GM18499 (cell line): ENCODE measurements around the gene PLG.
"Not testable (repeated sequence)": the region's sequence is repeated elsewhere in the genome, so short reads cannot be mapped to it uniquely, and the experiment has no call there.

Experiments
- ATAC-seq: cut with Tn5 transposase; IDR thresholded peaks from one replicate; pipeline ENCODE4 v1.9.1; 2021; ENCODE audit warnings: moderate number of reproducible peaks; ENCODE audit not compliant: insufficient read depth, unreplicated experiment

PLG gene

GRCh38 chr6:160802049-160802448 lies 100.0 kb downstream of the PLG start:
- ATAC-seq: not testable (repeated sequence)
